H1 (cell line): ENCODE measurements around the gene NHS. TPM values are rescaled to one million over a fixed set of nuclear protein-coding genes. Genes with fewer than 3 reads are reported as not detected.

Source experiments
- CTCF ChIA-PET: fragments of 300-600 bp; sonication (Branson Sonifier 250); formaldehyde crosslinking; loops from one replicate; lab custom pipeline; 2021; ENCODE audit not compliant: partially characterized antibody; lab: Charles Lee
- POLR2A ChIA-PET: fragments of 300-600 bp; sonication (Branson Sonifier 250); formaldehyde crosslinking; loops from one replicate; lab custom pipeline; 2021; ENCODE audit warnings: inconsistent platforms; ENCODE audit not compliant: partially characterized antibody; lab: Charles Lee
- DNase-seq, 2 experiments: peaks; one replicate each; pipeline versions ENCODE4 v3.0.0 to v3.0.0-alpha.2; 2010 to 2022; ENCODE audit warnings: low spot score in 2 of 2, low read depth in 1 of 2, mixed read lengths in 1 of 2
- FAIRE-seq: peaks from 2 replicates; lab custom pipeline; 2011; peaks lifted over from hg19 to GRCh38; lab: Jason Lieb, UNC
- H2AFZ ChIP-seq: 2 replicates; pipeline ENCODE4 v1.8.1; 2012; ENCODE audit warnings: low read length, inconsistent platforms
- H2AK5ac ChIP-seq: 2 replicates; pipeline ENCODE4 v1.6.1; 2013; ENCODE audit warnings: low read depth, low read length
- H2BK120ac ChIP-seq: replicated peaks from 2 replicates; pipeline ENCODE3; 2013; ENCODE audit warnings: low read depth, low read length, inconsistent platforms
- H2BK12ac ChIP-seq: 2 replicates; pipeline ENCODE4 v1.6.1; 2013; ENCODE audit warnings: low read depth, low read length
- H2BK15ac ChIP-seq: 2 replicates; pipeline ENCODE4 v1.6.1; 2013; ENCODE audit warnings: low read length
- H2BK20ac ChIP-seq: 2 replicates; pipeline ENCODE4 v1.6.1; 2013; ENCODE audit warnings: low read length
- H2BK5ac ChIP-seq: 2 replicates; pipeline ENCODE4 v1.6.1; 2013; ENCODE audit warnings: low read depth, low read length
- H3K14ac ChIP-seq: 2 replicates; pipeline ENCODE4 v1.6.1; 2013; ENCODE audit warnings: inconsistent platforms; ENCODE audit not compliant: insufficient read length
- H3K18ac ChIP-seq: 2 replicates; pipeline ENCODE4 v1.6.1; 2013; ENCODE audit warnings: low read length; ENCODE audit errors: extremely low read depth
- H3K23ac ChIP-seq: 2 replicates; pipeline ENCODE4 v1.6.1; 2013; ENCODE audit warnings: inconsistent platforms; ENCODE audit not compliant: insufficient read length
- H3K23me2 ChIP-seq: 2 replicates; pipeline ENCODE4 v1.6.1; 2013; ENCODE audit warnings: low read depth, low read length
- H3K27ac ChIP-seq: 2 replicates; pipeline ENCODE4 v1.6.1; 2011; ENCODE audit warnings: low read depth, low read length, inconsistent platforms
- H3K27me3 ChIP-seq, 4 experiments: replicated peaks in 1 of 4; 1 replicate in 1 of 4; 2 replicates in 3 of 4; pipeline versions ENCODE4 v1.6.1 to v1.8.1; 2011 to 2013; ENCODE audit warnings: low read length in 3 of 4, mild to moderate bottlenecking in 3 of 4, inconsistent platforms in 2 of 4, mixed read lengths in 2 of 4, moderate library complexity in 1 of 4; ENCODE audit not compliant: control insufficient read depth in 3 of 4, insufficient read depth in 3 of 4; ENCODE audit errors: extremely low read depth in 1 of 4
- H3K36me3 ChIP-seq, 4 experiments: 2 replicates each; pipeline versions ENCODE4 v1.6.1 to v1.8.1; 2011 to 2013; ENCODE audit warnings: mild to moderate bottlenecking in 4 of 4, low read length in 3 of 4, moderate library complexity in 2 of 4, control low read depth in 1 of 4, inconsistent platforms in 1 of 4; ENCODE audit not compliant: insufficient read depth in 4 of 4, control insufficient read depth in 2 of 4
- H3K4ac ChIP-seq: replicated peaks from 2 replicates; pipeline ENCODE3; 2013; ENCODE audit warnings: low read length, low read depth, mixed read lengths, inconsistent platforms; ENCODE audit not compliant: insufficient read length
- H3K4me1 ChIP-seq, 4 experiments: replicated peaks in 1 of 4; 1 replicate in 1 of 4; 2 replicates in 3 of 4; pipeline versions ENCODE4 v1.6.1 to v1.8.1; 2011 to 2013; ENCODE audit warnings: low read length in 3 of 4, inconsistent platforms in 2 of 4, mixed read lengths in 1 of 4; ENCODE audit not compliant: insufficient read depth in 4 of 4, control insufficient read depth in 3 of 4
- H3K4me2 ChIP-seq, 2 experiments: 2 replicates each; pipeline versions ENCODE4 v1.6.1 to v1.8.1; 2011 to 2013; ENCODE audit warnings: low read depth in 2 of 2, low read length in 2 of 2, control low read depth in 1 of 2, inconsistent platforms in 1 of 2, mild to moderate bottlenecking in 1 of 2; ENCODE audit not compliant: insufficient read depth in 1 of 2
- H3K4me3 ChIP-seq, 4 experiments: fragments of 200-600, 300-600 bp in 1 of 4; sonication (generic), shearing (Covaris generic), sonication (Bioruptor Twin) in 1 of 4; 2 replicates each; pipeline versions ENCODE4 v1.5.1 to v1.8.1; 2011 to 2016; ENCODE audit warnings: low read length in 4 of 4, low read depth in 3 of 4, control low read depth in 2 of 4, inconsistent platforms in 2 of 4, mild to moderate bottlenecking in 2 of 4, mixed read lengths in 1 of 4, moderate library complexity in 1 of 4; ENCODE audit not compliant: insufficient read depth in 2 of 4; ENCODE audit errors: extremely low read depth in 1 of 4
- H3K56ac ChIP-seq: replicated peaks from 2 replicates; pipeline ENCODE3; 2013; ENCODE audit warnings: low read depth, mild to moderate bottlenecking, mixed read lengths, low read length, inconsistent platforms; ENCODE audit not compliant: insufficient read length
- H3K79me1 ChIP-seq: 2 replicates; pipeline ENCODE4 v1.6.1; 2013; ENCODE audit warnings: low read depth, low read length, control low read depth
- H3K79me2 ChIP-seq, 2 experiments: 2 replicates each; pipeline versions ENCODE4 v1.6.1 to v1.8.1; 2012 to 2013; ENCODE audit warnings: low read length in 2 of 2, mild to moderate bottlenecking in 2 of 2, inconsistent platforms in 1 of 2; ENCODE audit not compliant: insufficient read depth in 2 of 2, control insufficient read depth in 1 of 2
- H3K9ac ChIP-seq, 4 experiments: replicated peaks in 1 of 4; 1 replicate in 1 of 4; 2 replicates in 3 of 4; pipeline versions ENCODE4 v1.6.1 to v1.8.1; 2011 to 2013; ENCODE audit warnings: low read depth in 3 of 4, low read length in 3 of 4, control low read depth in 2 of 4, mild to moderate bottlenecking in 2 of 4, moderate library complexity in 2 of 4, inconsistent platforms in 1 of 4; ENCODE audit errors: extremely low read depth in 1 of 4
- H3K9me3 ChIP-seq, 2 experiments: 2 replicates each; pipeline versions ENCODE4 v1.6.1 to v1.8.1; 2012 to 2013; ENCODE audit warnings: mild to moderate bottlenecking in 2 of 2, moderate library complexity in 2 of 2, control low read depth in 1 of 2, inconsistent platforms in 1 of 2, low read depth in 1 of 2, low read length in 1 of 2, mixed read lengths in 1 of 2; ENCODE audit not compliant: insufficient read depth in 2 of 2
- H4K20me1 ChIP-seq, 2 experiments: replicated peaks in 1 of 2; 2 replicates each; pipeline versions ENCODE3 to v1.8.1; 2011 to 2013; ENCODE audit warnings: inconsistent platforms in 2 of 2, low read length in 2 of 2, mild to moderate bottlenecking in 1 of 2; ENCODE audit not compliant: insufficient read depth in 2 of 2, control insufficient read depth in 1 of 2
- H4K5ac ChIP-seq: 2 replicates; pipeline ENCODE4 v1.6.1; 2013; ENCODE audit warnings: low read length, low read depth, mixed read lengths, inconsistent platforms; ENCODE audit not compliant: insufficient read length
- H4K8ac ChIP-seq: 2 replicates; pipeline ENCODE4 v1.8.0; 2013; ENCODE audit warnings: mild to moderate bottlenecking, moderate library complexity, low read length, inconsistent platforms; ENCODE audit not compliant: insufficient read depth; ENCODE audit errors: extremely low read depth
- H4K91ac ChIP-seq: replicated peaks from 2 replicates; pipeline ENCODE3; 2013; ENCODE audit warnings: low read length, mixed read lengths, inconsistent platforms; ENCODE audit not compliant: insufficient read length
- BACH1 ChIP-seq: IDR thresholded peaks from 2 replicates; pipeline ENCODE4 v1.6.1; 2012; ENCODE audit warnings: low read length, improper control_type of control experiment
- CBX8 ChIP-seq: fragments of 300-800, 300-1000 bp; sonication (generic); IDR thresholded peaks from 2 replicates; pipeline ENCODE4 v1.7.1; 2016; ENCODE audit warnings: low read depth, low read length, borderline replicate concordance
- EZH2 ChIP-seq: fragments of 200-600 bp; sonication (generic); IDR thresholded peaks from 2 replicates; pipeline ENCODE4 v1.7.1; 2012; ENCODE audit warnings: low read depth, mild to moderate bottlenecking, moderate library complexity, low read length, inconsistent platforms; ENCODE audit not compliant: severe bottlenecking
- NRF1 ChIP-seq: IDR thresholded peaks from 2 replicates; pipeline ENCODE4 v1.6.1; 2011; ENCODE audit warnings: mild to moderate bottlenecking, low read depth, low read length, improper control_type of control experiment
- RAD21 ChIP-seq, 2 experiments: IDR thresholded peaks in 1 of 2; conservative IDR thresholded peaks in 1 of 2; 2 replicates each; pipeline ENCODE4 v1.6.1; 2011; ENCODE audit warnings: low read depth in 2 of 2, low read length in 2 of 2, improper control_type of control experiment in 1 of 2, inconsistent platforms in 1 of 2, mild to moderate bottlenecking in 1 of 2, moderate library complexity in 1 of 2
- RBBP5 ChIP-seq: IDR thresholded peaks from 2 replicates; pipeline ENCODE4 v1.7.1; 2012; ENCODE audit warnings: low read depth, mild to moderate bottlenecking, inconsistent platforms, low read length, moderate library complexity, borderline replicate concordance
- SIN3A ChIP-seq, 2 experiments: IDR thresholded peaks in 1 of 2; conservative IDR thresholded peaks in 1 of 2; 2 replicates each; pipeline ENCODE4 v1.6.1; 2011 to 2012; ENCODE audit warnings: low read length in 2 of 2, improper control_type of control experiment in 1 of 2, low read depth in 1 of 2, mild to moderate bottlenecking in 1 of 2
- TBP ChIP-seq: IDR thresholded peaks from 2 replicates; pipeline ENCODE4 v1.6.1; 2011; ENCODE audit warnings: low read depth, low read length, improper control_type of control experiment
- TCF12 ChIP-seq: IDR thresholded peaks from 2 replicates; pipeline ENCODE4 v1.6.1; 2011; ENCODE audit warnings: low read depth, mild to moderate bottlenecking, low read length
- ZNF274 ChIP-seq: IDR thresholded peaks from 2 replicates; pipeline ENCODE4 v1.7.0; 2012; ENCODE audit warnings: low read length, borderline replicate concordance; ENCODE audit errors: extremely low read depth
- WGBS, 2 experiments: shearing (Covaris generic) in 1 of 2; methylation state at CpG; one replicate each; pipeline versions ENCODE4 v1.1.6 to v1.1.7; 2013 to 2015; ENCODE audit warnings: low lambda C conversion rate in 2 of 2, mixed read lengths in 2 of 2, inconsistent platforms in 1 of 2, low coverage in 1 of 2, missing lambda C conversion rate in 1 of 2; ENCODE audit not compliant: insufficient replicate concordance in 2 of 2, insufficient coverage in 1 of 2, insufficient read length in 1 of 2; ENCODE audit errors: extremely low coverage in 1 of 2, missing lambda C conversion rate in 1 of 2; 5-methylcytosine and 5-hydroxymethylcytosine counted together
- polyA plus RNA-seq, 7 experiments: library from polyadenylated mRNA; depleted of rRNA in 3 of 7; stranded (reverse) in 5 of 7; unstranded in 2 of 7; fragments of >200 nt in 5 of 7; fragments of 200-250 nt in 2 of 7; gene quantifications; 1 replicate in 5 of 7; 2 replicates in 1 of 7; 4 replicates in 1 of 7; pipeline versions ENCODE4 v1.2.1 to v1.2.3, GENCODE V29; 2011 to 2013; ENCODE audit warnings: missing spikeins in 2 of 7, mixed read lengths in 2 of 7
- total RNA-seq: library from RNA; stranded (reverse); fragmentation: NEBNext Ultra II Directional; extraction: Animal tissue kit (Norgen Biotek cat#: 25700); gene quantifications from 2 replicates; pipeline ENCODE4 v1.2.1, GENCODE V29; 2021

NHS gene
- total and polyA plus RNA-seq, 2 of the 8 experiments (the other 6 are each of a cell fraction or from before 2014, with no cell fraction given), result 2.2 to 6.7 TPM

DNA sequence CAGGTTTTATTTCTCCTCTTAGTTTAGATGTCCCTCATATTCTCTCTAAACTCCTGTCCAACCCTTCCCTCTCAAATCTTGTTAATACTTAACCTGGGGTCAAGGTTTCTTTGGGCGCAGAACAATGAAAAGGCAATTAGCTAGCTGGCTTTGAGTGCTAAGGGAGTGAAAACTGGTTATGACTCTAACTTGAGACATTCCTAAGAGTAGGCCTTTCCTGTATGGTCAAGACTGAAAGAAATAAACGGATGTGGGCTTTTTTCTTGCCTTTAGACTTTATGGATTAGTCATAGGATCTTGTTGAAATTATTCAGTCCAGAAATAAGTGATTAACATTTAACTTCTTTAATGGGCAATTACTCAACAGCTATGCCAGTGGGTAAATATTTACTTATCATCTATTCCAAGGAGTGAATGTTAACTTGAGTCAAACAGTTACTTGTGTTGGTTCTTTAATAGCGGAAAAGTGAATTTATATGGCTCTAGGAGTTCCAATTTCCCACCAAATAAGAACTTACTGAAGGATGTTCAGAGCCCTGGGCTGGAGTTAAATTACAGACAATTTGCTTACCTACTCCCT lies 220.5 kb downstream of the NHS start:
- H3K4ac ChIP-seq, result no peak overlapping the region
- no peaks in the 10 kb centered on the region; a peak in 2 of 7 replicates for H3K4me1 ChIP-seq
- no peak overlapping the region for H2BK15ac ChIP-seq
- no peak overlapping the region for H4K8ac ChIP-seq
- no peak overlapping the region for H3K23ac ChIP-seq
- no peak overlapping the region for H3K4me3 ChIP-seq
- no peak overlapping the region for H3K27ac ChIP-seq
- DNase-seq, result no peak
- no peak overlapping the region for H3K14ac ChIP-seq
- H3K56ac ChIP-seq, result no peak overlapping the region
- no peaks in the 10 kb centered on the region for H3K79me1 ChIP-seq
- H3K9me3 ChIP-seq, result no peaks in the 10 kb centered on the region
- CTCF ChIA-PET, result interaction anchor here (0.6 to 1.5 kb wide), 5 partner anchors 74 to 565 kb away, joined by 3 to 5 read pairs (median 4); no protein-coding TSS in a partner anchor
- no peaks in the 10 kb centered on the region for H3K23me2 ChIP-seq
- H2BK5ac ChIP-seq, result no peak overlapping the region
- no peaks in the 10 kb centered on the region for H3K36me3 ChIP-seq
- no peaks in the 10 kb centered on the region for H3K27me3 ChIP-seq
- no peak overlapping the region for H2BK120ac ChIP-seq
- H3K9ac ChIP-seq, result no peak overlapping the region
- no peaks in the 10 kb centered on the region for H3K79me2 ChIP-seq
- H4K5ac ChIP-seq, result no peak overlapping the region
- no peak overlapping the region for H4K91ac ChIP-seq
- H3K18ac ChIP-seq, result no peak overlapping the region
- no peak for FAIRE-seq
- WGBS, 2 experiments, result 89% methylated on average over 3 of the region's 3 CpGs; no CpG with 5 or more reads in 1 of the 2 experiments
- no peak overlapping the region for H2BK12ac ChIP-seq
- no peaks in the 10 kb centered on the region for H4K20me1 ChIP-seq
- no peak overlapping the region for H2BK20ac ChIP-seq
- POLR2A ChIA-PET, result no interaction called here
- H3K4me2 ChIP-seq, result no peak overlapping the region
- H2AK5ac ChIP-seq, result no peak overlapping the region
- no peak overlapping the region for H2AFZ ChIP-seq
- no peak for TF ChIP-seq TCF12
- no peak for TF ChIP-seq TBP
- no peak for TF ChIP-seq NRF1
- no peak for TF ChIP-seq BACH1
- TF ChIP-seq RAD21 (IDR thresholded peaks at IDR 0.05 in 1 of 2, conservative IDR thresholded peaks at IDR 0.05 in 1 of 2; ENCODE audit: low read depth in 2 of 2, low read length in 2 of 2), result no peak
- TF ChIP-seq CBX8, result no peak
- no peak for TF ChIP-seq ZNF274
- no peak for TF ChIP-seq EZH2
- TF ChIP-seq RBBP5, result no peak
- no peak for TF ChIP-seq SIN3A (conservative IDR thresholded peaks at IDR 0.05 in 1 of 2, IDR thresholded peaks at IDR 0.05 in 1 of 2; ENCODE audit: low read depth in 1 of 2, low read length in 2 of 2)
